H54 (cell line): ENCODE results near the gene TXNDC11.
A peak's percentile ranks its signal among the peaks of the same experiment; 100 is the strongest.

Experiments used
- DNase-seq: peaks from one replicate; pipeline ENCODE4 v3.0.0; 2011; ENCODE audit warnings: low spot score, mixed read lengths; ENCODE audit not compliant: insufficient read length
- FAIRE-seq: peaks from 3 replicates; lab custom pipeline; 2011; peaks lifted over from hg19 to GRCh38; lab: Jason Lieb, UNC
- POLR2A ChIP-seq: IDR thresholded peaks from 2 replicates; pipeline ENCODE4 v1.6.1; 2011; ENCODE audit warnings: low read depth, mild to moderate bottlenecking, low read length

TXNDC11 gene

GRCh38 chr16:11667824-11668622, 74.6 kb downstream of the TXNDC11 start, which contains the start of gene SNN:
Gene SNN (plus strand): TSS chr16:11668455. CDS start chr16:11676060, 7,605 bp downstream.
- FAIRE-seq (no peak), DNase-seq (peak; percentile 96)
- TF ChIP-seq POLR2A = no peak

DNA sequence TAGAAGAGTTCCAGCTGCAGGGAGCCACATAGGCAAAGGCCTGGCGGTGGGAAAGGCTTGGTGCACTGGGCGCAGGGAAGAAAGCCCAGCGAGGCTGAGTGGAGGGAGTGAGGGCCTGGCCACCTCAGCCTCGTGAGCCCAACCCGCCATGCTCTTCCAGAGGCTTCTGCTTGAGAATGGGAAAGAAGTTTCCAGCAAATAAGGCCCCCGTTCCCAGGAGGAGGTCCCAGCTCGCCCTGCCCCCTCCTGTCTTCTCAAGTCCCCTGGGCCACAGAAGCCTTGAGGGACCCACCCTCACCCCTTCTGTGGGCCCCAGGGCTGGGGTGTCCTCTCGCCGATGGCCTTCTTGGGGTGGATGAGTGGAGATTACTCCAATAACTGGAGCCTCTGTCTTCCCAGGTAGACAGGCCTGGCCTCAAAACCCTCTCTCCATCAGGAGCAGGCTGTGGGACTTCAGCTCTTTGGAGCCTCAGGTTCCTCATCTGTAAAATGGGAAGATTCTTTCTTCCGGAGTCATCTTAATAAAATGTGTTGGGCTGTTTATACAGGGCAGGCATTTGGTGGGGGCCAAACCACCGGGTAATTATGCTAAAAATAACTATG, 75.3 kb downstream of the TXNDC11 start:
- no peak for TF ChIP-seq POLR2A
- no peak for DNase-seq
- no peak for FAIRE-seq

GRCh38 chr16:11666103-11667055, 76.3 kb downstream of the TXNDC11 start:
- DNase-seq = no peak

GRCh38 chr16:11665071-11665491, 77.6 kb downstream of the TXNDC11 start:
- no peak for TF ChIP-seq POLR2A
- no peak for DNase-seq
- no peak for FAIRE-seq

More at GRCh38 chr16:11666103-11667055, 76.3 kb downstream of the TXNDC11 start:
- no peak for TF ChIP-seq POLR2A
- FAIRE-seq = no peak

DNA sequence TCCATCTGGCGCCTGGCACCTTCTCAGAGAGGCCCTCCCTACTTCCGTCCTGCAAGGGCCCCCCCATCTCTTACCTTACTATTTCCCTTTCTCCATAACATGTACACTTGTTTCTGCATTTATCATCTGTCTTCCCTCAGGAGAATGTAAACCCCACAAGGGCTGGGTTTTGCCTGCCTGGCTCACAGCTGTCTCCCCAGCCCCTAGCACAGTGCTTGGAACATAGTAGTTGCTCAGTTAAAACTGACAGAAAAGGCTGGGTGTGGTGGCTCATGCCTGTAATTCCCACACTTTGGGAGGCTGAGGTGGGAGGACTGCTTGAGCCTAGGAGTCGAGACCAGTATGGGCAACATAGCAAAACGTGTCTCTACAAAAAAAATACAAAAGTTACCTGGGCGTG, 80.1 kb downstream of the TXNDC11 start:
- TF ChIP-seq POLR2A = no peak
- FAIRE-seq (no peak), DNase-seq (no peak)

DNA sequence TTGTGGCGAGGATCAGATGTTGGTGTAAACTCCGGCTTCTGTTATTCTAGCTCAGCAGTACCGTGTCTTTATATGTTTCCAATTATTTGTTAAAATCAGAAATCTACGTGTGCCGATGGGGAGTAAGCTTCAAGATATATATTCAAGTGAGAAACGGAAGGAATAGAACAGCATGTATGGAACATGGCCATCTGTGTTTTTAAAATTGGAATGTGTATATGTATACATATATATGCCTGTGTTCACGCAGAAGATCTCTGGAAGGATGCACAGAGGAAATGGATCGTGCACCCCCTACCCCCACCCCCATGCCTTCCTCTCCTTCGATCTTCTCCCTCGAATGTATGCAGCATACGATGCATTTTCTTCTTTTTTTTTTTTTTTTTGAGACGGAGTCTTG, 82.1 kb downstream of the TXNDC11 start:
- no peak for FAIRE-seq
- no peak for TF ChIP-seq POLR2A
- no peak for DNase-seq

- no peak for TF ChIP-seq POLR2A
- no peak for DNase-seq
- FAIRE-seq = no peak
These were observed 83.6 kb downstream of the TXNDC11 start for GRCh38 chr16:11658896-11659708.

DNA sequence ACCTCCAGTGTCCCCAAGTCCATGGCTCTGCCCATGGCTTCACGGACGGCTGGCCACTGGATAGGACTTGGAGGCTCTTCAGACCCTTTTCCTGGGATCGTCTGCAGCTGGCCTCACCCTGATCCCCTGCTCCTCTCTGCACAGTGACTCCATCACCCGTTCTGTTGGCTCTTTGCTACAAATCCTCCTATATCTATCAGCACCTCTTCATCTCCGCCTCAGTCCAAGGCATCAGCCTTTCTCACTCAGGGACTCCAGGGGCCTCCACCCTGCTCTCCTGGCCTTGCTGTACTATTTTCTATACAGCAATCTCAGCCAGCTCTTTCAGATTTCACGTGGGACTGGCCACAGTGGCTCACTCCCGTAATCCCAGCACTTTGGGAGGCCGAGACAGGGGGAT, 85.1 kb downstream of the TXNDC11 start:
- FAIRE-seq (no peak), DNase-seq (no peak)
- TF ChIP-seq POLR2A = no peak

DNA sequence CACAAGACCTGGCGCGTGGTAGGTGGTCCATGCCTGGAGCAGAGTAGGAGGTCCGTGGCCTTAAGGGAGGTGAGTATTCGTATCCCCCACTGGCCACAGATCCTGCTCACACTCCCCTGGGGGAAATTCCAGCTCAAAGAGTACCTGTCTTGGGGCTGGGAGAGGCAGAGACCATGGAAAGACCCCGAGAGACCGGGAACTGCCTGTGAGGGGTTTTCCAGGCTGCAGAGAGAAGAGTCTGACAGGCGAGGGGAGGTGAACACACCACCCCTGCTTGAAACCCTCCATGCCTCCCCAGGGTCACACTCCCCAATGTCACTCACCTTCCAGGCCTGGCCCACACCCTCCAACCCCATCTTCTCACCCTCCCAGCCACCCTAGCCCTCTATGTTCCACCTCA, 87.0 kb downstream of the TXNDC11 start:
- FAIRE-seq = no peak
- DNase-seq = no peak
- no peak for TF ChIP-seq POLR2A

DNA sequence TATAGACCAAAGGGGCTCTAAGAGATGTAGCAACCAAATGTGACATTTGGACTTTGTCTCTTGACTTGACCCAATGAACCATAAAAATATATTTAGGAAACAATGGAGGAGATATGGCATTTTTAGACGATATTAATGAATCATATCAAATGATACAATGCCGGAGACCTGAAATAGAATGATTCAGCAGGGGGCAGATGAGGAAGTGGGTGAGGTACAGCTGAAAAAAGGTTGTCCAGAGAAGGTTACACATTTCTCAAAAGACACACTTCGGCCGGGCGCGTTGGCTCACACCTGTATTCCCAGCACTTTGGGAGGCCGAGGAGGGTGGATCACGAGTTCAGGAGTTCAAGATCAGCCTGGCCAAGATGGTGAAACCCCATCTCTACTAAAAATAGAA, 90.9 kb downstream of the TXNDC11 start:
- TF ChIP-seq POLR2A = no peak
- no peak for DNase-seq
- no peak for FAIRE-seq

- DNase-seq = no peak
- FAIRE-seq = no peak
- no peak for TF ChIP-seq POLR2A
These were observed 91.7 kb downstream of the TXNDC11 start for GRCh38 chr16:11650641-11651591.

GRCh38 chr16:11649276-11649675, 93.4 kb downstream of the TXNDC11 start:
- no peak for FAIRE-seq
- no peak for TF ChIP-seq POLR2A

GRCh38 chr16:11642765-11643116, 99.9 kb downstream of the TXNDC11 start:
- no peak for TF ChIP-seq POLR2A
- FAIRE-seq (no peak), DNase-seq (no peak)

More at GRCh38 chr16:11649276-11649675, 93.4 kb downstream of the TXNDC11 start:
- no peak for DNase-seq
